Femur (tissue), 1 donor: ENCODE results near the gene GAS7.

Experiments used
- DNase-seq: peaks from one replicate; pipeline ENCODE4 v3.0.0-alpha.2; 2017

The GAS7 gene

GRCh38 chr17:10130263-10130662 is 68.1 kb downstream of the GAS7 start:
- no peak for DNase-seq

DNA sequence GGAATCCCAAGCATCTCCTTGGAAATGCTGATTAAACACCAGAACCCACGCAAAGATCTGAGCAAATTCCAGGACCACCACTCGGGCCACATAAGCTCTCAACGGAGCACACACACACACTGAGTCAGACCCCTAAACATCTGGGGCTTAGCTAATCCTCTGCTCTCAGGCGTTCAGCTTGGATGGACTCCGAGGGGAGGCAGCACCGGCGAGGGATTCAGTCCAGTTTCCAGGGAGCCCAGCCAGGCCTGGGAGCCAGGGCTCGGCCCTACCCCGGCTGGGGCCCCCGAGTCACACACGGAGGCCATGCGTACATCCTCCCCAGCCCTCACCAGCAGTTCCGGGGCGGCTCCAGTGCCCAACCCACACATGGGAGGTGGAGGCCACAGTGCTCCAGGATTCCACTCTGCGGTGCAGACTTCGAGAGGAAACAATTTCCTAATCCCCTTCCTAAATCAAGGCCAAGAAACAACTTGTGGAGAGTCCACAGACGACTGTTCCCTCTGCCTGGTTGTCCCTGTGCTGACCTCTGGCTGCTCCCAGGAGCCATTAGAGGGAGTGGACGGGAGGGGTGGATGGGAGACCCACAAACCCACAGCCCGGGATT is 70.5 kb downstream of the GAS7 start:
- peak; percentile 93 for DNase-seq

DNA sequence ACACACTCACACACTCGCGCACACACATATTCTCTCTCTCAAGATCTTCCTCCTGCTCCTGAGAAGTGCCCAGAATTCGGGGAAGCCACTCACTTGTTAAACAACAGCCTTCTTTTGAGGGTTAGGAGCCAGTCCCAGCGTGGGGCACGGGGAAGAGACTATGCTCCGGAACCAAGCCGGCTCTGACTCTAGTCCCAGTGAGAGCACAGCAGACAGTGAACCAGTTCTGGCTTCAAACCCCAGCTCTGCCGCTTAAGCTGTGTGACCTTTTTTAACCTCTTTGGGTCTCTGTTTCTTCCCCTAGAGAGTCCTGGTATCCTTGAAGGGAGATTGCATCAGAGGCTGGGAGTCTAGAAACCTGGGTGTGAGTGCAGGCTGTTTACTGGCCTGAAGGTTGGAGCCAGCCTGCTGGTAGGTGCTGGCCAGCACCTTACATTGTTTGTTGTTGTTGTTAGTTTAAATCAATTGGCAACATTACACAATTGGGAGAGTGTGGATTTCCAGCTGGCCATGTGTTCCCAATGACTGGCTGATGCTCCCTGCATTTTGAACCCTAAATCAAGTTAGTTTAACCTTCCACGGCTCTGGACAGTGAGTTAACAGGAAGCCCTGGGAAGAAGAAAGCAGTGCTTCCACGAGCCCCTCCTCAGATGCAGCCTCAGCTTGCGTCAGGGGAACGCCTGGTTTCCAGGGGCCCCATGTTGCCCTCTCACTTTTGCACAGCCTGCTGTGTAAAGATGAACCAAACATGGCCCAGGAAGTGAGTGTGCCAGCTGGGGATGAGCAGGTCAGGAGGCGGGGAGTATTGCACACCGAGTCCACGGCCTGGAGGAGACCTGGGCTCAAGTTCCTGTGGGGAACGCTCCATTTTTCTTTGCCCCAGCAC is 71.5 kb downstream of the GAS7 start:
- peak; percentile 71 for DNase-seq

- no peak for DNase-seq
Measured at GRCh38 chr17:10126276-10126615, 72.2 kb downstream of the GAS7 start.

- peak; percentile 67 for DNase-seq
Measured at GRCh38 chr17:10125531-10126275, 72.7 kb downstream of the GAS7 start.

DNA sequence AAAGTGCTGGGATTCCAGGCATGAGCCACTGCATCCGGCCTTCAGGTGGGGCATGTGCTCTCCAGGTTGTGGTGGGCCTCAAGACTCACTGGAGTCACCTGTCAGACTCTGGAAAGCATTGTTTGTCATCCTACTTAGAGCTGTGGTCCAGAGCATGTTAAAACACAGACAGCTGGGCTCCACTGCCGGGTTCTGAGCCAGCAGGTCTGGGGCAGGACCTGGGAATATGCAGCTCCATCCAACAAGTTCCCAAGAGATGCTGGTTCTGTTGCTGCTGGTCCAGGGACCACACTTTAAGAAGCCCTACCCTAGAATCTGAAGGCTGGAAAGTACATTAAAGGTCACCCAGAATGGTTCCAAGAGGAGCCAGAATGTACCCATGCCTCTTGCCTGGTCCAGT is 75.3 kb downstream of the GAS7 start:
- DNase-seq = no peak

DNA sequence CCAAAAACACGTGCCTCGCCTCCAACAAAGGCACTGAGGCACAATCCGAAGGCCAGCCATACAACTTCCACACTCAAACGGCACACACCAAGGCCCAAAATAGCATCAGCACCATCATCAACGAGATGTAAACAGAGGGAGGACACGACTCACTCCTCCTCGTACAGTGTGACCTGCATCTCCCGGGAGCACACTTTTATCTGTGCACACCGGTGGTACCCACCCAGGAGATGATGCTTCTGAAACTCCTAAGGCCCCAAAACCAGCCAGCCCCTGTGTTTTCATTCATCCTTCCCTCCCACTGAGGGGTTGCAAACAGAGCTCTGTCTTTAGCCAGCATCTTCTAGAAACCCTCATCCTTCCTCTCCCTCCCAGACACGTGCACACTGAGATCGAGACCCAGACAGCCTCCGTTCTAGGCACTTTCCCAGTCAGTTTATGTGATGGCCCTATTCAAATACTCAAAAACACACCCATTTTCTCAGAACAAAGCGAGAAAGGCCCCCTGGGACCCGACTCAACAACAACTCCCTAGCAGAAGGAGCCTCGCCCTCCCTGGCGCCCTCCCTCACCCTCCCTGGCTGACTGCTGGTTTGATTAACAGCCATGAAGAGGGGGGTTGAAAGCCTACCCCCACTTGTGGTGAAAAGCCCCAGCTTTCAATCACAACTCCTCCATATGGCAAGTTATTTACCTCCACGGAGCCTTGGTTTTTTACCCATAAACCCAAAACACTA is 76.3 kb downstream of the GAS7 start:
- DNase-seq = peak; percentile 60

DNA sequence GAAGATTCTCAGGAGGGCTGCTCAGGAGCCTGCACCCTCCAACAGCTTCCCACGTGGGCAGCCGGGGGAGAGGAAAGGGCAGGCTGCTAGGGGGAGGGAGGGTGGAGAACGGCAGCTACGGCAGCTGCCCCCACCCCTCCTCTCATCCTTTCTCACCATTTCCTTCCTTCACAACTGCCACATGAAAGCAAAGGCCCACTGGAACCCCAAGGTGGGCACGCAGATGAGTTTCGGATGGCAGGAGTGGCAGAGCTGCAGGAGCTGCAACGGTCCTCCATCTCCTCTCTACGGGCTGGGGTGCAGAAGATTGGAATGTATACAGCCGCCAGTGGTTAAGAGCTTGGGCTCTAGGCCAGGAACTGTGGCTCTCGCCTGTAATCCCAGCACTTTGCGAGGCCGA is 77.7 kb downstream of the GAS7 start:
- DNase-seq = no peak

- DNase-seq = no peak
Measured at GRCh38 chr17:10120109-10120485, 78.3 kb downstream of the GAS7 start.

DNA sequence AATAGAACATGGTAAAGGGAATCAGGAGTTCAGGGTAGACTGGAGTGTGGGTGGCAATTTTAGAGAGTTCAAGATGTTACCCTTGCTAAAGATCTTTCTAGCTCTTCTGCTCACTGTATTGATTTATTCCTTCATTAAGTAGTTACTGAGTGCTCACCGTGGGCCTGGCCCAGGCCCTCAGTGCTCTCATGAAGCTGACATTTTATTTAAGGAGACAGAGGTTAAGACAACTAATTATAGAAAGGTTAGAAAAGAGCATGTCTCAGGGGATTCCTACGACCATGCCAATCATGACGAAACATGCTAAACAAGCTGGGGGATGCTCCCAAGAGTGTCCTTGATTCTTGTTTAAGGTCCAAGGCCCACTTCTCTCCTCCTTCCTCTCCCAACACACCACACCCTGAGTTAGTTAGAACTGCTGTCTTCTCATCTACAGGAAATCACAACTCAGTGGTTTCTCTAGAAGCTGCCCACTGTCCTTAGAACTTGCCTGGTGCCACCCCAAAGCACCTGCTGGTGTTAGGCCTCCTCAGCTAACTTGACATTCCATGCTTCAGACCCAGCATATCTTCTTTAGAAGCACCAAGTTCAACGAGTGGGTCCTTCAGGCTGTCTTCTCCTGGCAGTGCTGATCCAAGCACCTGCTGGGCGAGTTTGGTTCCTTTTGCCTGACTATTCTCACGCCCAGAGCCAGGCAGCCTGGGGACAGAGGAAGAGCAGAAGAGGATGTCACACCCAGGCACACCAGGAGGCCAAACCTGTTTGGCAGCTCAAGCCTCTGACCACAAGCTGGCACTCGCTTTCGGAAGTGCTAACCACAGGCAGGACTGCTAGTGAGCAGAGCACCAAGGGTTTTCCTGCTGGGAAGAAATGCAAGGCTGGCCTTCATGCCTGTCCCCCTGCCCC is 79.0 kb downstream of the GAS7 start:
- peak; percentile 55 for DNase-seq

DNA sequence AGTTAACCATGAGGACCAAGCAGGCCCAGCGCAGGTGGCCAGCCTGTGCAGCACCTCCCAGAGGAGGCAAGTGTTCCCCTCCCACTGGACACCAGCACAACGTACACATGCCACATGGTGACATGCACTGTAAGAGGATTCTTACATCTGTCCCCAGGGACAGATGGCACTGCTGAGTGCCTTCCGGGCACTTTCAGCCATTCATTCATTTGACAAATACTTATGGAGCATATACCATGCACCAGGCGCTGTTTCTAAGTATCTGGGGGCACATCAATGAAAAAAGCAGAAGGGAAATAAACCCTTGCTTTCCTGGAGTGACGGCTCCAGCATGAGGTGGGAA is 79.6 kb downstream of the GAS7 start:
- no peak for DNase-seq

- DNase-seq = peak; percentile 56
Measured at GRCh38 chr17:10117581-10118001, 80.8 kb downstream of the GAS7 start.

GRCh38 chr17:10116753-10117420 is 81.5 kb downstream of the GAS7 start:
- no peak for DNase-seq

GRCh38 chr17:10116267-10116666 is 82.1 kb downstream of the GAS7 start:
- no peak for DNase-seq

GRCh38 chr17:10115536-10115932 is 82.9 kb downstream of the GAS7 start:
- no peak for DNase-seq

DNA sequence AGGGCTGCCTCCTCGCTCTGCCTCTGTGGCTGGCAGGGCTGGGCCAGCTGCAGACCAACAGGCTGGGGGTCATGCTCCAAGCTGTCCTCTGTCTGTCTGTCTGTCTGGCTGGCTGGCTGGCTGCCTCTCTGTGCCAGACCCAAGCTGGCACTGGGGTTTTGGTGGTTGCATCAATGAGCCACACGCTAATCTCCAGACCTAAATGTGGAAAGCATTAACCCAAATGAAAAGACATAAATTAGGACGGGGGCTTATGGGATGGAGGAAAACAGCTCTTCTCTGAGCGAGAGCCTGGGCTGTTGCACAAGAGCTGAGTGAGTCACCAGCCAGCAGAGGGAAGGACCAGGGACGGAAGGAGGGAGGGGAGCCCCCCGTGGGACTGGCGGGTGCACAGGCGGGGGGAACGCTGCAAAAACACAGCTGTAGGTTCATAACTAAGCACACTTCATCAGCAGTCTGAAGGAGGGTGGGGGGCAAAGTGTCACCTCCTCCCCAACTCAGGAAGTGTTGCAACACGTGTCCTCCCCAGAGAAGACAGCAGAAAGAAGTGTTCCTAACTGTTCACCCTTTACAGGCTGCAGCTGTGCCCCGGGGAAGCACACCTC is 83.4 kb downstream of the GAS7 start:
- DNase-seq = peak; percentile 95

DNA sequence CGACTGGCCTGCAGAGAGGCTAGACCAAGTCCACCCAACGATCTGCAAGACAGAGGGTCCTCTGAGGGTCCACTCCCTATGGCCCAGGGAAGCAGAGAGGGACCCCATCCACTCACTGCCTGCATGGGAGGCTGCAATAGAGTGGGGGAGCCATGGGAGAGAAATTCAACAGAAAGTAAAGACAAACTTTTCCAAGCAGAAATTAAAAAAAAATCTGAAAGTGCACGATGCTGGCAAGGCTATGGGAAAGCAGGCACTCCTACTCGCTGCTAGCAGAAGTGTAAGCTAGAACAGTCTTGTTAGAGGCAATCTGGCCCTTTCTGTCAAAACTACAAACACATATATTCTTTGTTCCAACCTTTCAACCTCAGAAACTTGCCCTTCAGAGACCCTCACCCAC is 85.4 kb downstream of the GAS7 start:
- no peak for DNase-seq

- DNase-seq = no peak
Measured at GRCh38 chr17:10111907-10112452, 86.4 kb downstream of the GAS7 start.

DNA sequence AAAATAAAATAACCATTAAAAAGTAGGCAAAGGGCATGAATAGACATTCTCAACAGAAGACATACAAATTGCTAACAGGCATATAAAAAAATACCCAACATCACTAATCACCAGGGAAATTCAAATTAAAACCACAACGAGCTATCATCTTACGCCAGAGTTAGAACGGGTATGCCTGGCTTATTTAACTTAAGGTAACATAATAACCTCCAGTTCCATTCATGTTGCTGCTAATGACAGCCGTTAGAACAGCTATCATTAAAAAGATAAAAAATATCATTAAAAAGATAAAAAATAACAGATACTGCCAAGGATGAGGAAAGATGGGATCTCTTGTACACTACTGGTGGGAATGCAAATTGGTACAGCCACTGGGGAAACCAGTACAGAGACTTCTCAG is 89.3 kb downstream of the GAS7 start:
- DNase-seq = no peak

GRCh38 chr17:10107316-10108165 is 90.9 kb downstream of the GAS7 start:
- no peak for DNase-seq
